ENCODE measurements around the gene ZNF281. TPM values are rescaled to one million over a fixed set of nuclear protein-coding genes. Genes with fewer than 3 reads are reported as not detected.
"Not testable (repeated sequence)": the region's sequence is repeated elsewhere in the genome, so short reads cannot be mapped to it uniquely, and the experiment has no call there.

The ZNF281 gene
- polyA plus RNA-seq, 1 donor from 2014 or later: 30.9 TPM

DNA sequence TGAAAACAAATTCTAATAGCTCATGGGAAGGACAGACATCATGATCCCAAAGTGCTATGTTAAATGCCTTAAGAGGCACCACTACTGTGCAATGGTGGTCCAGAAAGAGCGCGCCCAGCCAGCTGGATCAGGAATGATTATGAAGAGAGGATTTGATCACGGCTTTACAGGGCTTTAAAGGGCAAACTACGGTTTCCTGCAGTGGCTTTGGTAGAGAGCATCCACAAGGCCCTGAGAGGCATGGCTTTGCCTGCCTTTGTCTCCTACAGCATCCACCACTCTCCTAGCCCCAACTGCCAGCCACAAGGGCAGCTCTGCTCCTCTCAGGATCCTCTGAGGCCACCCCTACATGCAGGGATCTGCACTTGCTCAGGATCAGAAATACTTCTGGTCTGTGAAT, 40.7 kb downstream of the ZNF281 start:
- Mint-ChIP-seq H3K4me3 (no peak overlapping the region), H3K27ac (no peak overlapping the region)

DNA sequence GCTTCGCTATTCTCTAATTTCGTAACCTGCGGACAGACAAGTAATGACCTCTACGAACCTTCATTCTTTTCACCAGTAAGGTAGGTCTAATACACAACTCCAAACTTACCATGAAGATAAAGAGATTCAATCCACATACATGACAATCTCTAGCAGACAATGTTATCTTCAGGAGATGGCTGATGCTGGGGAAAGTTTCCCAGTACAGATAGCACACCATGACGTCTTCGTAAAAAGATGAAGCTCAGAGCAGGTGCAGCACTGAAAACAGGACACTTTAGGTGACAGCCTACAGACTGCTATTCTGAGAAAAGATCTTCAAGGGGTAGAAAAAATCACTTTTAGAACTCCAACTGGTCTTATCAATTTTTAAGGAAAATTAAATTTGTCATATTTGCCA, 41.3 kb downstream of the ZNF281 start:
- no peak overlapping the region for H3K27ac Mint-ChIP-seq

More for the DNA sequence above, 40.7 kb downstream of the ZNF281 start:
- Mint-ChIP-seq H3K4me1 (peaks cover 0 to 5% (median 0%) of the 10 kb centered on the region in 3 donors), H3K9me3 (no peaks in the 10 kb centered on the region), H3K27me3 (no peaks in the 10 kb centered on the region), H3K36me3 (peaks cover 9% of the 10 kb centered on the region)

GRCh38 chr1:200367841-200368534, 41.8 kb downstream of the ZNF281 start:
- no peak overlapping the region for H3K27ac Mint-ChIP-seq
- no peak overlapping the region for H3K4me3 Mint-ChIP-seq
- H3K27me3 Mint-ChIP-seq: no peaks in the 10 kb centered on the region
- H3K4me1 Mint-ChIP-seq: peaks cover 4 to 7% (median 6%) of the 10 kb centered on the region in 3 donors
- no peaks in the 10 kb centered on the region for H3K9me3 Mint-ChIP-seq
- peaks cover 9% of the 10 kb centered on the region for H3K36me3 Mint-ChIP-seq

More for the DNA sequence above, 41.3 kb downstream of the ZNF281 start:
- Mint-ChIP-seq H3K4me1 (peaks cover under 1 to 2% (median under 1%) of the 10 kb centered on the region in 3 donors), H3K27me3 (no peaks in the 10 kb centered on the region), H3K4me3 (no peak overlapping the region), H3K9me3 (no peaks in the 10 kb centered on the region), H3K36me3 (peaks cover 9% of the 10 kb centered on the region)

- H3K4me3 Mint-ChIP-seq: no peak overlapping the region
- no peaks in the 10 kb centered on the region for H3K27me3 Mint-ChIP-seq
- H3K36me3 Mint-ChIP-seq: peaks cover 9% of the 10 kb centered on the region
- H3K4me1 Mint-ChIP-seq: peaks cover 4 to 8% (median 6%) of the 10 kb centered on the region in 3 donors
- H3K27ac Mint-ChIP-seq: no peak overlapping the region
- H3K9me3 Mint-ChIP-seq: no peaks in the 10 kb centered on the region
These were observed 43.1 kb downstream of the ZNF281 start for GRCh38 chr1:200366577-200367253.

- Mint-ChIP-seq H3K4me1 (peaks cover 4 to 8% (median 6%) of the 10 kb centered on the region in 3 donors), H3K9me3 (no peaks in the 10 kb centered on the region), H3K36me3 (peaks cover 9% of the 10 kb centered on the region), H3K4me3 (no peak overlapping the region), H3K27me3 (no peaks in the 10 kb centered on the region), H3K27ac (no peak overlapping the region)
These were observed 43.9 kb downstream of the ZNF281 start for GRCh38 chr1:200365897-200366426.

- Mint-ChIP-seq H3K4me3 (no peak overlapping the region), H3K27me3 (no peaks in the 10 kb centered on the region), H3K4me1 (peaks cover 4 to 8% (median 6%) of the 10 kb centered on the region in 3 donors), H3K36me3 (peaks cover 9% of the 10 kb centered on the region), H3K9me3 (no peaks in the 10 kb centered on the region), H3K27ac (no peak overlapping the region)
These were observed 45.0 kb downstream of the ZNF281 start for GRCh38 chr1:200364831-200365230.

GRCh38 chr1:200364091-200364759, 45.6 kb downstream of the ZNF281 start:
- Mint-ChIP-seq H3K4me3 (peak overlapping the region in 1 of 4 donors; percentile 53), H3K27ac (no peak overlapping the region), H3K27me3 (no peaks in the 10 kb centered on the region), H3K36me3 (peaks cover 9% of the 10 kb centered on the region), H3K4me1 (peaks cover 4 to 8% (median 6%) of the 10 kb centered on the region in 3 donors), H3K9me3 (no peaks in the 10 kb centered on the region)

DNA sequence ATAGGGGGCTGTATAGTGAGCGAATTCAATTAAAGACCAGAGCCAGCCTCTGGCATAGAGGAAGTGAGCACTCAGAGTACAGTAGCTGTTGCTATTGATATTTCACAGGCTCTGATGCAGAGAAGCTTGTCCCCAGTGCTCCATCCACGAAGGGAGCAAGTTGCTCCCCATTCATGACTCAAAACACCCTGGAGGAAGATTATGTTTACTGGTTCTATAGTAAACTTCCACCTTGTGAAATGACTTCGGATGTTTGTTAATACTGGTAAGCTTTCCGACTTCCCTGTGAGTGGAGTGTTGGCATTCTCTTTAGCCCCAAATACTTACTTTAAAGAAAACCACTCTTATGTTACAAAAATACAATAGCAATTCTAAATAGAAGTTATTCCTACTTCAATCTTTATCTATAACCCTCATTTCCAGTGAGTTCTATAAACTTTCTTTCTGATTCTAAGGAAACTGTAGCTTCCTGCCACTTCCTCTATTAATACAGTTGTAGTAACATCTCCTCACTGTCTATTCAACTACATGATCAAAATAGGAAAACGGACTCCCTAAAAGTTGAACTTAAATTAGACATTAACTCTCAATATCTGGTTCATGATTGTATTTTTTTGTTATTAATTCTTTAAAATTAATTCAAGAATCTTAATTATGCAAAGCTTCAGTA, 46.4 kb downstream of the ZNF281 start:
- H3K27ac Mint-ChIP-seq: no peak overlapping the region
- no peaks in the 10 kb centered on the region for H3K27me3 Mint-ChIP-seq
- peak overlapping the region in 1 of 4 donors; percentile 78 for H3K4me3 Mint-ChIP-seq
- peaks cover 9% of the 10 kb centered on the region for H3K36me3 Mint-ChIP-seq
- H3K4me1 Mint-ChIP-seq: peaks cover 5 to 8% (median 6%) of the 10 kb centered on the region in 3 donors
- H3K9me3 Mint-ChIP-seq: no peaks in the 10 kb centered on the region

GRCh38 chr1:200362421-200362820, 47.4 kb downstream of the ZNF281 start:
- no peak overlapping the region for H3K4me3 Mint-ChIP-seq
- H3K27me3 Mint-ChIP-seq: no peaks in the 10 kb centered on the region
- H3K4me1 Mint-ChIP-seq: peaks cover 6 to 8% (median 6%) of the 10 kb centered on the region in 3 donors
- no peak overlapping the region for H3K27ac Mint-ChIP-seq
- H3K9me3 Mint-ChIP-seq: no peaks in the 10 kb centered on the region
- peaks cover 7% of the 10 kb centered on the region for H3K36me3 Mint-ChIP-seq

- Mint-ChIP-seq H3K27ac (no peak overlapping the region), H3K4me1 (peaks cover 11 to 15% (median 13%) of the 10 kb centered on the region in 3 donors), H3K4me3 (no peak overlapping the region), H3K36me3 (peaks cover 1% of the 10 kb centered on the region), H3K9me3 (no peaks in the 10 kb centered on the region), H3K27me3 (no peaks in the 10 kb centered on the region)
These were observed 50.1 kb downstream of the ZNF281 start for GRCh38 chr1:200359610-200360163.

- not testable (repeated sequence) for H3K4me3 Mint-ChIP-seq, H3K36me3 Mint-ChIP-seq, H3K9me3 Mint-ChIP-seq, H3K27ac Mint-ChIP-seq, H3K27me3 Mint-ChIP-seq
- peaks cover 9 to 13% (median 10%) of the 10 kb centered on the region in 3 donors for H3K4me1 Mint-ChIP-seq
These were observed 51.9 kb downstream of the ZNF281 start for GRCh38 chr1:200357925-200358324.

GRCh38 chr1:200355801-200356200, 54.0 kb downstream of the ZNF281 start:
- H3K4me3 Mint-ChIP-seq: peak overlapping the region in 2 of 4 donors; percentile 34 to 59
- H3K36me3 Mint-ChIP-seq: peaks cover 1% of the 10 kb centered on the region
- peaks cover 18 to 25% (median 22%) of the 10 kb centered on the region in 3 donors for H3K4me1 Mint-ChIP-seq
- no peak overlapping the region for H3K27ac Mint-ChIP-seq
- no peaks in the 10 kb centered on the region for H3K27me3 Mint-ChIP-seq
- no peaks in the 10 kb centered on the region for H3K9me3 Mint-ChIP-seq

Measured in IgD-negative memory B cell (primary cell).